Neutrophil (primary cell): ENCODE measurements around the gene SPINK9.
A peak's percentile ranks its signal among the peaks of the same experiment; 100 is the strongest.

ENCODE experiments used
- H3K27ac ChIP-seq: fragments of 200-600 bp; sonication (generic); 2 replicates; pipeline ENCODE4 v1.5.1; 2016; ENCODE audit warnings: mild to moderate bottlenecking, moderate library complexity
- H3K27me3 ChIP-seq: fragments of 200-600 bp; sonication (generic); 2 replicates; pipeline ENCODE4 v1.6.0; 2016; ENCODE audit warnings: mild to moderate bottlenecking
- H3K36me3 ChIP-seq: fragments of 200-600 bp; sonication (generic); 2 replicates; pipeline ENCODE4 v1.5.1; 2017
- H3K4me1 ChIP-seq, 2 experiments: fragments of 200-600 bp in 1 of 2; sonication (generic) in 1 of 2; 1 replicate in 1 of 2; 2 replicates in 1 of 2; pipeline versions ENCODE4 v1.5.1 to v1.6.1; 2013 to 2016; ENCODE audit warnings: low read depth in 1 of 2, low read length in 1 of 2, mild to moderate bottlenecking in 1 of 2, moderate library complexity in 1 of 2; ENCODE audit not compliant: control insufficient read depth in 1 of 2, insufficient read depth in 1 of 2
- H3K4me3 ChIP-seq, 2 experiments: fragments of 200-600 bp in 1 of 2; sonication (generic) in 1 of 2; 1 replicate in 1 of 2; 2 replicates in 1 of 2; pipeline ENCODE4 v1.5.1; 2013 to 2016; ENCODE audit warnings: low read depth in 1 of 2, low read length in 1 of 2, mild to moderate bottlenecking in 1 of 2, moderate library complexity in 1 of 2
- H3K9me3 ChIP-seq: fragments of 200-600 bp; sonication (generic); 2 replicates; pipeline ENCODE4 v1.5.1; 2016
- CTCF ChIP-seq: fragments of 200-600 bp; sonication (generic); IDR thresholded peaks from 2 replicates; pipeline ENCODE4 v1.5.1; 2016; ENCODE audit warnings: antibody characterized with exemption

The SPINK9 gene

GRCh38 chr5:148381906-148382305 is 46.5 kb downstream of the SPINK9 start:
- Histone ChIP-seq H3K27ac (no peak overlapping the region), H3K4me1 (peaks cover 36 to 37% of the 10 kb centered on the region in 2 experiments), H3K27me3 (peaks cover 4% of the 10 kb centered on the region), H3K9me3 (no peaks in the 10 kb centered on the region), H3K4me3 (no peak overlapping the region), H3K36me3 (no peaks in the 10 kb centered on the region)
- no peak for TF ChIP-seq CTCF

- no peak for TF ChIP-seq CTCF
- Histone ChIP-seq H3K36me3 (peaks cover 9% of the 10 kb centered on the region), H3K9me3 (no peaks in the 10 kb centered on the region), H3K27me3 (peaks cover 4% of the 10 kb centered on the region), H3K27ac (peak overlapping the region; percentile 96), H3K4me3 (peak overlapping the region; percentile 73 to 86), H3K4me1 (peaks cover 43 to 45% of the 10 kb centered on the region in 2 experiments)
Measured at GRCh38 chr5:148382961-148383360, 47.6 kb downstream of the SPINK9 start.

- peak; percentile 37 for TF ChIP-seq CTCF
- peaks cover 14% of the 10 kb centered on the region for H3K36me3 ChIP-seq
- H3K4me3 ChIP-seq: peak within 1 kb of the TSS; percentile 73 to 86
- peak within 1 kb of the TSS; percentile 96 for H3K27ac ChIP-seq
- no peaks in the 10 kb centered on the region for H3K9me3 ChIP-seq
- peaks cover 4% of the 10 kb centered on the region for H3K27me3 ChIP-seq
- peaks cover 48 to 51% of the 10 kb centered on the region in 2 experiments for H3K4me1 ChIP-seq
Measured at GRCh38 chr5:148383564-148384379, 48.4 kb downstream of the SPINK9 start, which contains the start of gene FBXO38. Gene FBXO38, plus strand, starts transcription at chr5:148383958. Its CDS starts 10,819 bp downstream, at chr5:148394777.

- Histone ChIP-seq H3K4me3 (peak overlapping the region; percentile 73 to 86), H3K27me3 (peaks cover 4% of the 10 kb centered on the region), H3K4me1 (peaks cover 48 to 56% of the 10 kb centered on the region in 2 experiments), H3K9me3 (no peaks in the 10 kb centered on the region), H3K36me3 (peaks cover 18% of the 10 kb centered on the region), H3K27ac (peak overlapping the region; percentile 96)
- no peak for TF ChIP-seq CTCF
Measured at GRCh38 chr5:148384380-148384737, 49.0 kb downstream of the SPINK9 start.

- Histone ChIP-seq H3K27ac (peak overlapping the region; percentile 96), H3K4me3 (peak overlapping the region; percentile 73 to 86)
Measured at GRCh38 chr5:148385094-148385493, 49.7 kb downstream of the SPINK9 start.

More at GRCh38 chr5:148385094-148385493, 49.7 kb downstream of the SPINK9 start:
- H3K4me1 ChIP-seq: peaks cover 48 to 56% of the 10 kb centered on the region in 2 experiments
- H3K36me3 ChIP-seq: peaks cover 19% of the 10 kb centered on the region
- no peak for TF ChIP-seq CTCF
- H3K27me3 ChIP-seq: peaks cover 4% of the 10 kb centered on the region
- no peaks in the 10 kb centered on the region for H3K9me3 ChIP-seq
